Prostate gland (tissue), 2 donors: Measurements from ENCODE around the gene SPEM3. TPM values are rescaled to one million over a fixed set of nuclear protein-coding genes. Genes with fewer than 3 reads are reported as not detected.

Source experiments
- DNase-seq: peaks from one replicate; pipeline ENCODE4 v3.0.0-alpha.2; 2019; ENCODE audit warnings: low spot score
- H3K27ac ChIP-seq, 2 donors: fragments of 200-600 bp; sonication (generic); 2 replicates each; pipeline ENCODE4 v1.5.1; 2017 to 2019
- H3K27me3 ChIP-seq: fragments of 200-600 bp; sonication (generic); replicated peaks from 2 replicates; pipeline ENCODE4 v1.5.1; 2019; ENCODE audit not compliant: insufficient read depth
- H3K36me3 ChIP-seq, 2 donors: fragments of 200-600 bp; sonication (generic); 1 replicate in 1 of 2; 2 replicates in 1 of 2; pipeline versions ENCODE4 v1.5.1 to v1.8.1; 2017 to 2019
- H3K4me1 ChIP-seq: fragments of 200-600 bp; sonication (generic); replicated peaks from 2 replicates; pipeline ENCODE4 v1.5.1; 2019
- H3K4me3 ChIP-seq, 2 donors: fragments of 200-600 bp; sonication (generic); 2 replicates each; pipeline ENCODE4 v1.5.1; 2017 to 2019
- H3K9me3 ChIP-seq: fragments of 200-600 bp; sonication (generic); 2 replicates; pipeline ENCODE4 v1.5.1; 2017
- CTCF ChIP-seq, 4 experiments: fragments of 200-600 bp in 2 of 4; fragments of 450-650 bp in 2 of 4; sonication (generic) in 2 of 4; IDR thresholded peaks; 1 replicate in 3 of 4; 2 replicates in 1 of 4; pipeline ENCODE4 v1.5.1; 2016 to 2019; ENCODE audit warnings: antibody characterized with exemption in 4 of 4, mild to moderate bottlenecking in 2 of 4, moderate library complexity in 2 of 4
- POLR2A ChIP-seq: fragments of 450-650 bp; IDR thresholded peaks from one replicate; pipeline ENCODE4 v1.6.1; 2016; ENCODE audit warnings: antibody characterized with exemption, mild to moderate bottlenecking
- POLR2AphosphoS5 ChIP-seq: sonication (generic); formaldehyde crosslinking; IDR thresholded peaks from one replicate; pipeline ENCODE4 v1.6.1; 2017; ENCODE audit warnings: antibody characterized with exemption
- WGBS: methylation state at CpG from one replicate; pipeline ENCODE4 v1.1.5; 2018; 5-methylcytosine and 5-hydroxymethylcytosine counted together
- intact Hi-C: fragments of 100-400 bp; cut with DNase I; formaldehyde crosslinking; loops from one replicate; pipeline ENCODE4 v1.14.2; 2022
- total RNA-seq, 2 donors: library from RNA; depleted of rRNA; stranded (reverse); fragments of >200 nt; gene quantifications; one replicate each; pipeline ENCODE4 v1.1.0, GENCODE V29; 2016

SPEM3 gene
- total RNA-seq, 2 donors from 2014 or later: 0.09 to 0.11 TPM

GRCh38 chr17:7389924-7390910, 38.4 kb upstream of the SPEM3 start:
- Histone ChIP-seq H3K4me1 (no peaks in the 10 kb centered on the region), H3K36me3 (peaks cover 0 to 10% of the 10 kb centered on the region in 2 donors), H3K27me3 (no peaks in the 10 kb centered on the region), H3K9me3 (no peaks in the 10 kb centered on the region), H3K27ac (no peak overlapping the region), H3K4me3 (no peak overlapping the region)
- intact Hi-C loops: loop anchor here (5.0 kb wide), 1 partner anchor 38 kb away; the partner anchor contains the start of gene KCTD11
- 80% methylated on average over 19 of the region's 19 CpGs for WGBS
- no peak for DNase-seq
- TF ChIP-seq POLR2A (no peak), POLR2AphosphoS5 (no peak)

DNA sequence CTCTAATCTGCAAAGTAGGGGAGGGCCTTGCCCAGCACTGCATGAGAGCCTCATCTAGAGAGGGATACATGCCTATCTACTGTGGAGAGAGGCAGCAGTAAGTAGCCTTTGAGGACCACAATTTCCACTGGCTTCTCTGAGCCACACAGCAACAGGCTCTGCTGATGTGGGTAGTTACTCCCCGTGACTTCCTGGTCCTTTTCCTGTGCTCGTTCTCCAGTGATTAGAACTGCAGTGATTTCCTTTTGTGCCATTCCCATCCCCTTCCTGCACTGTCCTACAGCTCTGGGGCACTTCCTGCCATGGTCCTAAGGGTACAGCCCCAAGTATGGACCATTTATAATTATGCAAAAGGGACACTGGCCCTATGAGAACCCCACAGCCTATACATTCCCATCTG, 37.4 kb upstream of the SPEM3 start:
- no peaks in the 10 kb centered on the region for H3K27me3 ChIP-seq
- TF ChIP-seq POLR2A (no peak), POLR2AphosphoS5 (no peak), CTCF (IDR thresholded peaks at IDR 0.05) (no peak)
- WGBS: 78% methylated on average over 2 of the region's 2 CpGs
- no peak overlapping the region for H3K4me3 ChIP-seq
- H3K4me1 ChIP-seq: no peaks in the 10 kb centered on the region
- H3K27ac ChIP-seq: no peak overlapping the region
- intact Hi-C loops: loop anchor here (5.0 kb wide), 1 partner anchor 39 kb away; the partner anchor contains the start of gene KCTD11
- no peaks in the 10 kb centered on the region for H3K9me3 ChIP-seq
- H3K36me3 ChIP-seq: peaks cover 0 to 10% of the 10 kb centered on the region in 2 donors
- no peak for DNase-seq

DNA sequence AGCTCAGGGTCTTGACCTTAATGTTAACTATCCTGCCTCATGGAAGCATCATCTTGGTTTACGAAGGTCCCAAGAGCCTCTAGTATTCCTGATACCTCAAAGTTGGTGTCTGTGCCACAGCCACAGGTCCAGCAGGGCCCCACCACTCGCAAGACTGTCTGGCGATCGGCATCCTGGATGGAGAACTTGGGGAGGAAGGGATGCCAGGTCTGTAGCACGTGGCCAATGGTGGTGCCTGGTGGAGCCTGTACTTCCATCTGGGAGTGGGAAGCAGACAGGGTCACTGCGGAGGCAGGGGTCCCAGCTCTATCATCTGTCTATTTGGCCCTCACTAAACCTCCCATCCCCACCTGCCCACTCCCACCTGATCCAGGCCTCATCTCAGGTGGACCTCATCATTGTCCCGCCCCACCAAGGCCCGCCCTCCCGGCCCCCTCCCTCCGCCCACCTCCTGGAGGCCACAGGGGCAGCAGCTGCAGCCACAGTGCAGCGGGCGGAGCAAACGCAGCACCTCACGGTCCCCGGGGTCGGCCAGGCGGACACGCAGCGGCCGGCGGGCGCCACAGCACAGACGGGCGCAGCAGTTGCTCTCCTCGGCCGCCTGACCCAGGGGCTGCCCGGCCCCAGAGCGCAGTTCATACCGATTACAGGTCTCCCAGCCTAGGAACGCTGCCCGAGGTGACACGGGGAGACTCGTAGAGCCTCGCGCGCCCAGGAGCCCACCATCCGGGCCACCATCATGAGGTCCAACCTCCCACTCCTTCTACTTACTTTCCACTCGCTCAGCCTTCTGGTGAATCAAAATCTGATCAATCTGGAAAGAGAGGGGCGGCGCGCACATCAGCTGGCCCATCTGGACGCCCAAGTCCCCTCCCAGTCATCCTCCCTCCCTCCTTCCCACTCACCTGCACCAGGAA, 35.7 kb upstream of the SPEM3 start:
- DNase-seq: no peak
- Histone ChIP-seq H3K4me3 (peak overlapping the region; percentile 48 to 62), H3K4me1 (no peaks in the 10 kb centered on the region), H3K27me3 (no peaks in the 10 kb centered on the region), H3K9me3 (no peaks in the 10 kb centered on the region), H3K27ac (peak overlapping the region in 1 of 2 donors; percentile 74), H3K36me3 (peaks cover 0 to 10% of the 10 kb centered on the region in 2 donors)
- TF ChIP-seq POLR2A: no peak
- TF ChIP-seq POLR2AphosphoS5: no peak
- intact Hi-C loops: loop anchor here (5.0 kb wide), 1 partner anchor 41 kb away; the partner anchor contains the start of gene KCTD11
- 56% methylated on average over 41 of the region's 42 CpGs for WGBS

GRCh38 chr17:7393613-7394451, 34.8 kb upstream of the SPEM3 start:
- Histone ChIP-seq H3K36me3 (peaks cover 0 to 10% of the 10 kb centered on the region in 2 donors), H3K9me3 (no peaks in the 10 kb centered on the region), H3K27ac (peak overlapping the region; percentile 74 to 87), H3K4me1 (no peaks in the 10 kb centered on the region), H3K27me3 (no peaks in the 10 kb centered on the region), H3K4me3 (peak overlapping the region; percentile 48 to 62)
- intact Hi-C loops: loop anchor here (5.0 kb wide), 1 partner anchor 42 kb away; the partner anchor contains the start of gene KCTD11
- DNase-seq: no peak
- TF ChIP-seq POLR2A (no peak), CTCF (IDR thresholded peaks at IDR 0.05) (no peak), POLR2AphosphoS5 (no peak)
- WGBS: 4% methylated on average over 45 of the region's 48 CpGs
